Measurements from ENCODE around the gene SFI1.

Gene SFI1

GRCh38 chr22:31621507-31622124 is 125.3 kb downstream of the SFI1 start:
- DNase-seq: no peak

DNA sequence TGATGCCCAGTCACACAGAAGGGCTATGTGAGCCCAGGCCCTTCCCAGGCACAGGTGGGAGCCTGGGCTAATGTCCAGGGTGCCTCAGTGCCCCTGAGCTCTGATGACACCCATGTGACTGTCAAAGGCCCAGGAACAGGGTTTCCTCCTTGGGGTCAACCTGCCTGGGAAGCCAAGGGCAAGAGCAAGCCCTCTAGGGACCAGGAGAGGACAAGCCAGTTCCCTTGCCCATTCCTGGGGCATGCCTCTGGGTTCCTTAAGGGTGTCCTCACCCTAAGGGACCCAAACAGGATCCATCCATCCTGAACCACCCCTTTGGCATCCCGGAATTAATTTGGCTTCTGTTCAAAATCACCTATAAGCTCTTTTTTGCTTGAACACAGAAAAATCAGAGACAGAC is 126.6 kb downstream of the SFI1 start:
- DNase-seq: no peak

- no peak for DNase-seq
Observed at GRCh38 chr22:31623592-31624304, 127.4 kb downstream of the SFI1 start.

- no peak for DNase-seq
Observed at GRCh38 chr22:31625257-31625640, 128.9 kb downstream of the SFI1 start.

DNA sequence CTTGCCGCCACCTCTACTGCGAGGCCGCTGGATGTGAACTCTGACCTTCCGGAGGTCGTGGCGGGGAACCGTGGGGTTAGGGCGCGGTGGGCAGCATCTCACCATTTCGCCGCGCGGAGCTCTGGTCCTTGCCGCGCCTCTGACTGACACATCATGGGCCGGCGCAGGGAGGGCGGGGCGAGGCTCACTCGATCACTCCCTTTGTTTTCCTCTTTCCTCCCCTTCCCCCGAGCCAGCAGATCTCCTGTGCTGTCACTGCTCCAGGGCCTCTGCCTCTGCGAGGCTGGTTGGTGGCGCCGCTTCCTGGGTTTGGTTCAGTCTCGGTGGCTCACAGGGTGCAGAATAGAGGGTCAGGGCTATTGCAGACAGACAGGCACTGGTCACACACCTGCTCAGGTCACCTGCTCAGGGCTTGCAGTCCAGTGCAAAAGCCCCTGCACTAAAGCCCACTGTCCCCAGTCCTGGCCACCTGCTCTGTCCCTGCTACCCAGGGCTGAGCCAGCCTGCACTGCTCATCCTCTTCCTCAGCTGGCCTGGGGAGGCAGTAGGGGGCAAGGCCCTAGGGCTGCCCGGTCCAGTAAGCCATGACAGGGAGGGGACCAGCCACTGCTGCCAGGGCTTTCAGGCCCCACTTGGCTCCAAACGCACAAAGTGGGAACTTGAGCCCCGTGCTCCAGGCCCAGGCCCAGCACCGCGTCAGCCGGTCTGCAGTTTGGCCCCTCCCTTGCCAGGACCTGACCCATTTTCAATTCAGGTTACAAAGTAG is 129.5 kb downstream of the SFI1 start:
- DNase-seq: peak; percentile 18 to 45

DNA sequence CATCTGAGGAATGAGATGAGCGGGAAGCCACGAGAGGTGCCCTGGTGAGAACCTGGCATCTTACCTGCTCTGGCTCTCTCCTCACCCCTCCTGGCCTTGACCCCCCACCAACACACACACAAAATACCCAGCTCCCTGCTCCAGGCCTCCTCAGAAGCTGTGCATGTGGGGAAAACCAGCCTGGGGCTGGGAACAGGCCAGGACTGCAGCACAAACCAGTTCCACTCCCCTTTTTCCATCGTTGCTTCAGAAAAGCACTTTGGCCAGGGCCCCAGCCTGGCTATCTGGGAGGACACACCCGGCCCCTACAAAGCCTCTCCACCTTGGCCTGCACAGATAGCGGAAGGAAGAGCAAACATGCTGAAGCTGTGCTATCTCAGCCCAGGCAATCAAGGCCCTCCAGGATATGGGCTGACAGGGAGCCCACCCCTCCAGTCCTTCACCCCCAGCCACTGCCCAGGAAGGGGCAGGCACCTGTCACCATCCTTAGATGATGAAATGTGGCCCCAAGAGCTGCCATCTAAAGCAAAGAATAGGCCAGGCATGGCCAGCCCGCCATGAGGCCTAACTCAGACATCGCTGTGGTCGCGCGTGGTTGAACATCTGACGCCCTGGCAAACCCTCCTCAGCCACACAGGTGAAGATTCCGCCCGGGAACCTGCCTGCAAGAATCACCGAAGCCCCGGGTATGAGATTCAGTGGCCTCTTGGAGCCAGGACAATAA is 130.3 kb downstream of the SFI1 start:
- peak in 1 of 2 experiments; percentile 6 for DNase-seq

- no peak for DNase-seq
Observed at GRCh38 chr22:31627223-31627731, 130.9 kb downstream of the SFI1 start.

GRCh38 chr22:31628362-31628761 is 132.0 kb downstream of the SFI1 start:
- no peak for DNase-seq

DNA sequence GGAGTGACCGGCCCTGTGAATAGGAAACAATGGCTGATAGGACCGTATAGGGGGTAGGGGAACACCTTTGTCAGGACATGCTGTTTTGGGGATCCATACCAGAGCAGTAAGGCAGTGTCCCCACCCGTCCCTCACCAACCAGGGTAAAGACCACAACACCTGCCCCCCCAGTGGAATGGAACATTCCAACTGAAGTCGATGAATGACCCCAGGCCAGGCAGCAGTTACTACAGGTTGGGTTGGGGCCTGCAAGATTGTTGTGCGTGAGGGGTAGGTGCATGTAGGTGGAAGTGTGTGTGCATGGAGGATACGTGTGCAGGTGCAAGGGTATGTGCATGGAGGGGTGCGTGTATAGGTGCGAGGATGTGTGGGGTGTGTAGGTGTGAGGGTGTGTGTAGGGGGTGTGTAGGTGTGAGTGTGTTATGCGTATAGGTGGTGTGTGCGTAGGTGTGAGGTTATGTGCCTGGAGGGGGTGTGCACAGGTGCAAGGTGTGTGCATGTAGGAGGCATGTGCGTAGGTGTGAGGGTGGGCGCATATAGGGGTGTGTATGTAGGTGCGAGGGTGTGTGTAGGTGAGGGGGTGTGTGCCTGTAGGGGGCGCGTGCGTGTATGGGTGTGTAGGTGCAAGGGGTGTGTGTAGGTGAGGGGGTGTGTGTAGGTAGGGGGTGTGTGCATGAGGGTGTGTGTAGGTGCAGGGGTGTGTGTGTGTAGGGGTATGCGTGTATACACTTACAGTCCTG is 132.8 kb downstream of the SFI1 start:
- no peak for DNase-seq

- no peak for DNase-seq
Observed at GRCh38 chr22:31629741-31630184, 133.4 kb downstream of the SFI1 start.

DNA sequence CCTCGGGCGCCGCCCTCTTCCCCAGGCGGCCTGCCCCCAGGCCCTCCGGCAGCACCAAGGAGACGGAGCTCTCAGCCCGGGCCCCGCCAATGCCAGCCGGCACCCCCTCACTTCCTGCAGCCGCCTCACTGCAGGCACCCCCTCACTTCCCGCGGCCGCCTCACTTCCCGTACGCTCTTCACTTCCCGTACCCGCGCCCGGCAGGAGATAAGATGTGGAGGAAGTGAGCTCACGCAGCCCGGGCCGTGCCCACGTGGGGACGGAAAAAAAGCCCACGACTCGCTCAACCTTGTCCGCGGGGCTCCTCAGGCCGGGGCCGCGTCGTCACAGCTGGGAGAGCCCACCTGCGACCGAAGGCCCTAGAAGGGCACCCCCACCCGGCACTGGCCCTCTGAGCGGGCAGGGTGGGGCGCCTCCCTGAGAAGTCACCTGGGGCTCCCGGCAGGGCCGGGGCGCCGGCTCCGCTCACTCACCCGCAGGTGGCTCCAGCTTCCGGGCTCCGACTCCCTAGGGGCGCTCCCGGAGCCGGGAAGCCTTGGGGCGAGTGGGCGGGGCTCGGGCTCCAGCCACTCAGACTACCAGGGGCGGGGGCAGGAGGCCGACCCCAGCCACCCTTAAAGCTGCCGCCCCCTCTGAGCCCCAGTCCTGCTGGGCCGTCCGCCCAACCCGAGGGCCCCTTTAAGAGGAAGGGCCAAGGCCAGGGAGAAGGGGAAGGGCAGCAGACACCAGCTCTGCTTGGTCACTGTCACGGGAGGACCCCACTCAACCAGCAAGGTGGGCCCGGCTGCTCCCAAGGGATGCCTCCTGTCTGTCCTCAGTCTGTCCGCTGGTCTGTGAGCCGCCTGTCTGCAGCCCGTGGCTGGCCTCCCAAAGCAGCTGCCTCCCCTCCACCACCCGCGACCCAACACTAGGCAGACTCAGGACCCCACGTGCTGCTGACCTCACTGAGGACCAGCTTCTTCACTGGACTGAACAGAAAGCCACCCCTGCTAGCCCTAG is 134.3 kb downstream of the SFI1 start:
- DNase-seq: peak; percentile 18 to 46

- DNase-seq: no peak
Observed at GRCh38 chr22:31631436-31631835, 135.1 kb downstream of the SFI1 start.

- DNase-seq: no peak
Observed at GRCh38 chr22:31635638-31636306, 139.4 kb downstream of the SFI1 start.

DNA sequence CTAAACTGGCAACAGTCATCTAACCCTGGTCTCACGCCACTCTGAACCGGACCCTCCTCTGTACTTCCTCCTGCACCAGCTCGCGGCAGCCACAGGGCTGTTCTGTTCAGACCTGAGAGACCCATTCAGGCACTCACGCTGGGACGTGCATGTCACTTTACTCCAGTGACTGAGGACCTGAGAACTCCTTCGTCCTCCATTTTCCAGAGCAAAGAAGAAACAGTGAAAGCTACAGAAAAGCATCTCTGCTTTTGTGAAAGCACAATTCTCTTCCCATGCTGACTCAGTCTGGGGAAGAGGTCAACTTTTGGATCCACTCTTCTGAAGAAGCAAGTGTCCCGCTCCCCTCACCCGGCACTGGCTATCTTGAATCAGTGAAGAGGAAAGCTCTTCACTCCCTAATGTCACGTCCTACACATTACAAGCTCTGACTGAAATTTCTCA is 141.1 kb downstream of the SFI1 start:
- DNase-seq: no peak

- DNase-seq: no peak
Observed at GRCh38 chr22:31637891-31638618, 141.7 kb downstream of the SFI1 start.

- DNase-seq: no peak
Observed at GRCh38 chr22:31639436-31640039, 143.2 kb downstream of the SFI1 start.

DNA sequence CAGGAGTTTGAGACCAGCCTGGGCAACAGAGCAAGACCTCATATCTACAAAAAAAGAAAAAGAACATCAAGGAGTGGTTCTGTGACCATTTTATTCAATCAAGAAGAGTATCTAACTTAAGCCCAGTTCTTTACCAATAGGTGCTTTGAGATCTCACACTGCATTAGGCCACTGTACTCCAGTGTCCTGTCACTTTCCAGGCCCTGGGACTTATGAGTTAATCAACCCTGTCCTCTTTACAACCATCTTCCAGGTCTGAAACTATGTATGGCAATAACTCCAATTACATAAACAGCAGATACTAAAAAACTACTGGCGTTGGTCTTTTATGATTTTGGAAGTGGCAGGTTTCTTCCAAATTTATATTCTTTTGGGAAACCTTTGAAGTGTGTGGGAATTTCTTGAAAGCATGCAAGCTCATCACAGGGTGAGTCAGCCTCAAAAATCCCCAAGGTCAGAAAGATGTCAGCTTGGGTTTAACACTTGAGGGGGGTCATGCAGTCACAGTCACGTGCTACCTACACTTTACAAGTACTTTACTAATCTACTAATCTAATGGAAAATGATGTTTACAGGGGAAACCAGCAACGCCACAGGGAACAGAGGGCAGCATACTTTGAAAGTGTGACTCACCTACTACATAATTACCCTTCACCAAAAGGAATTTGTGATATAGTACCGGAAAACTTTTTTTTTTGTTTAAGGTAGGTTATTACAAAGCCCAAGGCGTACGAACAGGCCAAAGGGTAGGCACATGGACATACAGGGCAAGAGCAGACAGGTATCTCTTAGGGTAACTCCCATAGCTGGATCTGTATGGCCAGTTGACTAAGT is 150.1 kb downstream of the SFI1 start:
- no peak for DNase-seq

- no peak for DNase-seq
Observed at GRCh38 chr22:31647066-31647465, 150.7 kb downstream of the SFI1 start.

Data from NCI-H187 (cell line).